ENCODE measurements around the gene NISCH.

GRCh38 chr3:52440671-52441070, 14.7 kb upstream of the NISCH start:
- TF ChIP-seq CTCF (optimal IDR thresholded peaks at IDR 0.05 in 1 of 3, IDR thresholded peaks at IDR 0.05 in 1 of 3, conservative IDR thresholded peaks at IDR 0.05 in 1 of 3; ENCODE audit: extremely low read depth in 1 of 3, insufficient read depth in 2 of 3, low read length in 3 of 3) (no peak), EZH2 (IDR thresholded peaks at IDR 0.05; ENCODE audit: low read length) (no peak)
